Stomach smooth muscle (tissue), 2 donors: Measurements from ENCODE around the gene NR5A2.

Experiments
- H3K27ac ChIP-seq: one replicate; pipeline ENCODE4 v1.7.0; 2013; ENCODE audit warnings: mild to moderate bottlenecking, low read length, inconsistent platforms
- H3K27me3 ChIP-seq, 2 donors: one replicate each; pipeline ENCODE4 v1.7.0; 2013; ENCODE audit warnings: low read length in 2 of 2; ENCODE audit not compliant: insufficient read depth in 2 of 2, control insufficient read depth in 1 of 2
- H3K36me3 ChIP-seq, 2 donors: one replicate each; pipeline ENCODE4 v1.7.0; 2013; ENCODE audit warnings: low read length in 2 of 2; ENCODE audit not compliant: control insufficient read depth in 2 of 2, insufficient read depth in 2 of 2
- H3K4me1 ChIP-seq: one replicate; pipeline ENCODE4 v1.7.0; 2013; ENCODE audit warnings: low read length; ENCODE audit not compliant: control insufficient read depth, insufficient read depth
- H3K4me3 ChIP-seq, 2 donors: one replicate each; pipeline ENCODE4 v1.7.0; 2013; ENCODE audit warnings: low read length in 2 of 2
- H3K9ac ChIP-seq, 2 donors: one replicate each; pipeline ENCODE4 v1.7.0; 2013; ENCODE audit warnings: low read length in 2 of 2, mild to moderate bottlenecking in 1 of 2
- H3K9me3 ChIP-seq, 2 donors: one replicate each; pipeline ENCODE4 v1.7.0; 2013; ENCODE audit warnings: low read length in 2 of 2; ENCODE audit not compliant: control insufficient read depth in 2 of 2
- donor health status: healthy.
- donor health status: Pancreatic carcinoma.

NR5A2 gene

DNA sequence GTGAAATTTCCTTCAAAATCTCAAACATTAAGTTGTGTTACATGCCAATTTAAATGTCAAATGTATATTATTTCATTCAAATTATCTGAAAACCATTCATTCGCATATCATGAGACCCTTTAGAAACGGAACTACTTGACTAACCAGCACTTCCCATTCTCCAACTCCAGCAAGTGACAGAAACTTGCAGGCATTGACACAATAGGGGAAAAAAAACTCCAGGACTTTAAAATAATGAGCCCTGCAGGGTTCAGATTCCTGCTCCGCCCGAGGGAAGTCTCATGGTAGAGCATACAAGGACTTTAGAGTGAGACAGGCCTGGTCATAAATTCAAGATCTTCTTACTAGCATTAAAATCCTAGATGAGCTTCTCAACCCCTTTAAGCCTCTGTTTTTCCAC, 138.9 kb downstream of the NR5A2 start:
- H3K9me3 ChIP-seq, result no peaks in the 10 kb centered on the region
- H3K9ac ChIP-seq, result no peak overlapping the region
- no peak overlapping the region for H3K4me3 ChIP-seq
- no peaks in the 10 kb centered on the region for H3K27me3 ChIP-seq
- no peak overlapping the region for H3K27ac ChIP-seq
- H3K4me1 ChIP-seq, result no peaks in the 10 kb centered on the region
- H3K36me3 ChIP-seq, result no peaks in the 10 kb centered on the region

DNA sequence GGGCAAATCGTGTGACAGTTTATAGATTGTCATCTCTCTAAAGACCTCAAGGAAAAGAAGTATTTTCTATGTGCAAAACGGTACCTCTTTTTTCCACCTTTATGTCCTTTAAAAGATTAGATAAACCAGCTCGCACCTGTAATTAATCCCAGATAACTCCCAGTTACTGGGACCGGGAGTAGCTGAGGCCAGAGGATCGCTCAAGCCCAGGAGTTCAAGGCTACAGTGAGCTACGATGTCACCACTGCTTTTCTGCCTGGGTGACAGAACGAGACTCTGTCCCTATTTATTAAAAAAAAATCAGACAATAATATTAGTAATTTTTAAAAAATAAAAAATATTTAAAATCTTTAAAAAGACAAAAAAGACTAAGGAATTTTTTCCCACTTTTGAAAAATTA, 141.4 kb downstream of the NR5A2 start:
- Histone ChIP-seq H3K27me3 (no peaks in the 10 kb centered on the region), H3K27ac (no peak overlapping the region), H3K4me1 (no peaks in the 10 kb centered on the region), H3K9ac (no peak overlapping the region), H3K9me3 (no peaks in the 10 kb centered on the region), H3K36me3 (no peaks in the 10 kb centered on the region), H3K4me3 (no peak overlapping the region)

DNA sequence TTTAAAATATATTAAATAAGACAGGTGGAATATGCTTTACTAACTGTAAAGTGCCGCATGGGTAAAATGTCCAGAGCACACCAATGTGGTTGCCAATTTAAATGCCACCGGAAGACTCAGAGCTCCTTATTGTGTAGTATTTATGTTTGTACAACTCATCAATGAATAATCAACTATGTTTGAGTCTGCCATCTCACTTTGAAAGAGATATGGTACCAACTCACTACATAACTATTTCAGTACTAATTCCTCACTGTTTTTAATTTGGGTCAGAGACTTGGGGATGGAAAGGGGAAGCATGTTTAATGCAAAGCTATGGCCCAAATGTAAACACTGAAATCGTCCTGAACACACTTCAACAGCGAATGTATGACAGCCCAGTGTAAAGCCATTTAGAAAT, 144.8 kb downstream of the NR5A2 start:
- no peak overlapping the region for H3K4me3 ChIP-seq
- H3K27ac ChIP-seq, result no peak overlapping the region
- H3K36me3 ChIP-seq, result no peaks in the 10 kb centered on the region
- no peaks in the 10 kb centered on the region for H3K4me1 ChIP-seq
- H3K9ac ChIP-seq, result no peak overlapping the region
- no peaks in the 10 kb centered on the region for H3K27me3 ChIP-seq
- H3K9me3 ChIP-seq, result no peaks in the 10 kb centered on the region

DNA sequence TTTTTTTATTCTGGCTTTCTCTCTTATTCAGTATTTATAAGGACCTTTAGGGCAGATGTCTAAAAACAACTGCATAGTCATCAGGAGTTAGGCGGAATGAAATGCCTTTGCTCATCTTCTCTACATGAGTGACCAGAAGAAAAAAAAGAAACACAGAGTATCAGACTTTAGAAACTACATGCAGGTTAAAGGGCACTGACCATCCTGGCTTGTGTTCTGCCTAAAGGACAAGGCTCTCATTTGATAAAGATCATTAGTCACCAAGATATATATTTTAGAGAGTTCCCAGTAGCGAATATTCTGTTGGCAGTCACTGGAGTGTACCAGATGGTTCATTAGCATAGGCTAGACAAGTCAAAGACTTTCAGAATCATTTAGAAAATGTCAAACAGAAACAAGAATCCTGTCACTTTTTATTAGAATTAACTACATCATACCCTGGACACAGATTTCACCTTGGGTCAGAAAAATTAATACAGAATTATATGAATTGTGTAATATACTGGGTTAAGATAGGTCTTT, 145.6 kb downstream of the NR5A2 start:
- no peaks in the 10 kb centered on the region for H3K4me1 ChIP-seq
- no peaks in the 10 kb centered on the region for H3K9me3 ChIP-seq
- H3K27me3 ChIP-seq, result no peaks in the 10 kb centered on the region
- no peaks in the 10 kb centered on the region for H3K36me3 ChIP-seq
- H3K27ac ChIP-seq, result no peak overlapping the region
- H3K4me3 ChIP-seq, result no peak overlapping the region
- no peak overlapping the region for H3K9ac ChIP-seq

DNA sequence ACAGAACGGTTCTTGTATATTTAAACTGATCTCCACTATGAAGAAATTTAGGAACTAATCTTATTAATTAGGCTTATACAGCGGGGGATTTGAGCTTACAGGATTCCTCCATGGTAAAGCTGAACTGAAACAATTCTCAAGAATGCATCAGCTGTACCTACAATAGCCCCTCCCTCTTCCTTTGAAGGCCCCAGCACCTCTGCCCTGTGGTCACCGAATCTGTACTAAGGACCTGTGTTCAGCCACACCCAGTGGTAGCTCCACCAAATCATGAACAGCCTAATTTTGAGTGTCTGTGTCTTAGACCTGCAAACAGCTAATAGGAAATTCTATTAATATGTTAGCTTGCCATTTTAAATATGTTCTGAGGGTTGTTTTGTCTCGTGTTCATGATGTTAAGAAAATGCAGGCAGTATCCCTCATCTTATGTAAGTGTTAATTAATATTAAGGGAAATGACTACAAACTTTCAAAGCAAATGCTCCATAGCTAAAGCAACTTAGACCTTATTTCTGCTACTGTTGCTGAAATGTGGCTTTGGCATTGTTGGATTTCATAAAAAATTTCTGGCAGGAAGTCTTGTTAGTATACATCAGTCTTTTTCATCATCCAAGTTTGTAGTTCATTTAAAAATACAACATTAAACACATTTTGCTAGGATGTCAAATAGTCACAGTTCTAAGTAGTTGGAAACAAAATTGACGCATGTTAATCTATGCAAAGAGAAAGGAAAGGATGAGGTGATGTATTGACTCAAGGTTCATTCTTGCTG, 147.2 kb downstream of the NR5A2 start:
- H3K9ac ChIP-seq, result no peak overlapping the region
- no peaks in the 10 kb centered on the region for H3K4me1 ChIP-seq
- no peak overlapping the region for H3K27ac ChIP-seq
- H3K9me3 ChIP-seq, result no peaks in the 10 kb centered on the region
- no peaks in the 10 kb centered on the region for H3K27me3 ChIP-seq
- H3K36me3 ChIP-seq, result no peaks in the 10 kb centered on the region
- no peak overlapping the region for H3K4me3 ChIP-seq

DNA sequence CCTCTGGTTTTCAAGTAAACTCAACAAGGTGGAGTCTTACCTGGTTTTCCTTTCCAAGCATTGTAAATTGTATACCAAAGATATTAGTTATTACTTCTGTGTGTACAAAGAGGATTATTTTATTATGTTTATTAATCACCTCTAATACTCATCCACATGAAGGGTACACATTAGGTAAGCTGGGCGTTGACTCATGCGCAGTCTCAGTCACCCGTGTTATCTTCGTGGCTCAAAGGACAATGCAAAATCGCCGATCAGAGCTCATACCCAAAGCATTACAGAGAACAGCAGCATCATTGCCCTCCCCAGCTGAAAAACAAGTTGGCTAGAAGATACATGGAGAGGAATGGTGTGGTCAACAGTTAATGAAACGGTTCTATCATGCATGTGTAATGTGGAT, 148.7 kb downstream of the NR5A2 start:
- Histone ChIP-seq H3K27ac (no peak overlapping the region), H3K36me3 (no peaks in the 10 kb centered on the region), H3K27me3 (no peaks in the 10 kb centered on the region), H3K4me3 (no peak overlapping the region), H3K9me3 (no peaks in the 10 kb centered on the region), H3K9ac (no peak overlapping the region), H3K4me1 (no peaks in the 10 kb centered on the region)

DNA sequence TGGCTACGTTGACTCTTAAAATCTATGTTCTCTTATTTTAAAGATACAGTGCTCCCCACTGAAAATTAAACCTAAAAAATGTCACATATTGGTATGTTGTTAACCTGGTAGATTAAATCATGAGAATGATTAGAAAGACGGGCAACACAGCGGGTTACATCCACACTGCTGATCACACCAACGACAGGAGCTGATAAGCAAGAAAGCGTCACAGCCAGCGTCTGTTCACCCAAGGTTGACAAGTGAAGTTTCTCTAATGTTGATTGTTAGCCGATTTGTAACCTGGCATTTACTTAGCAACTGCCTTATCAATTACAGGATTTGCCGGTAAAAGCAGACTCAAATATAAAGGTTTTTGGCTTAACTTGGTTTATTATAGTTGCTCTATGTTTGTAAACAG, 149.3 kb downstream of the NR5A2 start:
- no peak overlapping the region for H3K27ac ChIP-seq
- no peak overlapping the region for H3K4me3 ChIP-seq
- H3K27me3 ChIP-seq, result no peaks in the 10 kb centered on the region
- no peaks in the 10 kb centered on the region for H3K9me3 ChIP-seq
- H3K9ac ChIP-seq, result no peak overlapping the region
- H3K4me1 ChIP-seq, result no peaks in the 10 kb centered on the region
- H3K36me3 ChIP-seq, result no peaks in the 10 kb centered on the region

DNA sequence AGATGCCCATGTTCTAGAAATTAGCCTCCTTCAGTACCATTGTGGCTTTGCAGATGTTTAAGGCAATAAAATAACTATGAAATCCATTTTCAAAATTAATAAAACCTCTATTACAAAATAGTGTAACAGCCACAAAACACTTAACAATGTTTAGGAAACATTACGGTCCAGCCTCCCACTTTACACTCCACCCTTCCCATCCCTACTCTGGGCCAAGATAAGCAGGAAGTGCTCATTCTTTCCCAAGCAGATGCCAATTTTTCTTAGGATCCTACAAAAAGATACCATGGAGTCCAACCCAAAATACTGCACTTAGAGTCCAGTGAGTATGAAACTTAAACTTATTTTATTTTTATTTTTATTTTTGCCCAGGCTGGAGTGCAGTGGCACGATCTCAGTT, 150.8 kb downstream of the NR5A2 start:
- H3K4me3 ChIP-seq, result no peak overlapping the region
- H3K9ac ChIP-seq, result no peak overlapping the region
- no peaks in the 10 kb centered on the region for H3K4me1 ChIP-seq
- no peak overlapping the region for H3K27ac ChIP-seq
- H3K36me3 ChIP-seq, result no peaks in the 10 kb centered on the region
- H3K27me3 ChIP-seq, result no peaks in the 10 kb centered on the region
- no peaks in the 10 kb centered on the region for H3K9me3 ChIP-seq

DNA sequence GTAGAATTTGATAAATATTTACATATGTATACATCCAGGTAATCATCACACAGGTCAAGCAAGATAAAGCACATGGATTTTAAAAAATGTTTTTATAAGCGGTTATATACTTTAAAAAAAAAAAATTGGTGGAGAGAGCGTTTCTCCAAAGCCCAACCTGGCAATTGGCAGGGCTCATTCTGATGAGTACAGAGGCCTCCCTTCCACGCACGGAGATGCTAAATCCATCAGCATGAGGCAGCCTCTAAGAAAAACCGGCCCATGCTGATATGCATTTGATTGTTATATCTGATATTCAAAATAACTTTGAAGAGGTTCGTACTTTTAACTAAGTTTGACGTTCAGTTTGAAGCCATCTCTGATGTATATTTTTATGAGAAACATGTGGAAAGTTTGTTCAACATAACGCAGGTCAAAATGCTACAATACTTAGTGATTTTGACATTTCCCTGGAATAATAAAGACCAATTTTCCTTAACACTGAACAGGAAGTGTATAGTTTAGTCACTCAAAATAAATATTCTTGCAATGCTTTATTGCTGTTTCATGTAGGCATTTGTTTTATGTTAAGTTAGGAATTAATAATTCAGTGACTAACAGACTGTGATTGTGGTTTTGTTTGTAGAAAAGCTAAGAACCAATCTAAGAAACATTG, 151.7 kb downstream of the NR5A2 start:
- H3K9ac ChIP-seq, result no peak overlapping the region
- no peaks in the 10 kb centered on the region for H3K9me3 ChIP-seq
- no peak overlapping the region for H3K4me3 ChIP-seq
- no peaks in the 10 kb centered on the region for H3K27me3 ChIP-seq
- no peaks in the 10 kb centered on the region for H3K36me3 ChIP-seq
- H3K4me1 ChIP-seq, result peaks cover 6% of the 10 kb centered on the region
- H3K27ac ChIP-seq, result no peak overlapping the region

DNA sequence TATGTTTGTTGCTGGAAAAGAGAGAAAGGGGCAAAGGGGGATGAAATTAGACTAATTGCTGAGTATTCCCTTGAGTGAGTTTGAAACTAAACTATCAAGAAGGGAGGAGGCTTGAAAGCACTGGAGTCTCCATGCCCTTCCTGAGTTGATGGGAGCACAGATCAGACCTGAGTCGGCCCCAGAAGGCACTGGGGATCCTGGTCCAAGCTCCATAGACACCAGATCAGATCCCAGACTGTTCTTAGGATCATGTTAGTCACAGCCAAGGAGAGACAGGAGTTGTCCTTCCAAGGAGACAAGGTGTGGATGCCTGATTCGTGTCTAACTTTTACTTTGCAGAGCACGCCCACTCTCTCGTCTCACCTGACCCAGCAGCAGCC, 152.3 kb downstream of the NR5A2 start:
- Histone ChIP-seq H3K27me3 (no peaks in the 10 kb centered on the region), H3K4me3 (no peak overlapping the region), H3K9me3 (no peaks in the 10 kb centered on the region), H3K27ac (no peak overlapping the region), H3K9ac (no peak overlapping the region), H3K36me3 (no peaks in the 10 kb centered on the region), H3K4me1 (peaks cover 12% of the 10 kb centered on the region)

DNA sequence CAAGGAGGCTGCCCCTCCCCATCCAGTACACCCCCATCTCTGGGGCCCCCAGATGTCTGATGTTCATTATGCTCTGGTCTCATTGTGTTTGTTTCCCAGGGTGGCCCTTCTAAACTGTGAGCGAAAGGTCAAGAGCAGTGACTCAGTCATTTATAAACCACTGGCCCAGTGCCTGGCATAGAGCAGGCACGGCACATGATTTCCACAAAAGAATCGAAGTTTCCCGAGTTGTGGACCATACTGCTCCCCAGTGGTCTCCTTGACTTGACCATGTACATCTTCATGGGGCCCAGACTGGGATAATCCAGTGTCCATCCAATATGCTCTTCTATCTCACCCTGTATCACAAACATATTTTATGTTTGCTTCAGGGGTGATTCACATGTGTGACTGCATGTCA, 153.3 kb downstream of the NR5A2 start:
- Histone ChIP-seq H3K36me3 (no peaks in the 10 kb centered on the region), H3K27me3 (no peaks in the 10 kb centered on the region), H3K9me3 (no peaks in the 10 kb centered on the region)

More for the DNA sequence above, 153.3 kb downstream of the NR5A2 start:
- Histone ChIP-seq H3K4me1 (peaks cover 12% of the 10 kb centered on the region), H3K27ac (no peak overlapping the region), H3K4me3 (no peak overlapping the region), H3K9ac (no peak overlapping the region)
